HG02588 (cell line): ENCODE measurements around the gene GOLGA8J.
"Not testable (repeated sequence)": the region's sequence is repeated elsewhere in the genome, so short reads cannot be mapped to it uniquely, and the experiment has no call there.

Source experiments
- ATAC-seq: cut with Tn5 transposase; IDR thresholded peaks from one replicate; pipeline ENCODE4 v1.9.1; 2021; ENCODE audit warnings: mild to moderate bottlenecking, moderate library complexity; ENCODE audit not compliant: unreplicated experiment

Gene GOLGA8J

DNA sequence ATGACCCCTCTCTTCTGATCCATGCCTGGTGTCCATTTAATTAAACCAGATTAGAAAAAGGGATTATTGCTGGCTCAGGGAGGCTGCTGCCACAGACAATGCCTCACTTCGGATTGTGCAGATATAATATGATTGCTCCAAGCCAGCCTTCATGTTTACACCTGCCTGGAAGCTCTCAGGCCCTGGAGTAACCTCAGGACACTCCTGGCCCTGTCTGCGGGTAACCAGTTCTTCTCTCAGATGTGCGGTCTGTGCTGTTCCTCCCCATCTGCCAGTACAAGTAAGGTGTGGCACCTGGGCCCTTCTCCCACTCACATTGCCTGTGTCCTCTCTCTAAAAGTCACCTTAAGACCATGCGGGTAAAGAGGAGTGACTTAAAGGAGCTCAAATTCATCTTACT is 8.8 kb upstream of the GOLGA8J start:
- ATAC-seq: no peak

DNA sequence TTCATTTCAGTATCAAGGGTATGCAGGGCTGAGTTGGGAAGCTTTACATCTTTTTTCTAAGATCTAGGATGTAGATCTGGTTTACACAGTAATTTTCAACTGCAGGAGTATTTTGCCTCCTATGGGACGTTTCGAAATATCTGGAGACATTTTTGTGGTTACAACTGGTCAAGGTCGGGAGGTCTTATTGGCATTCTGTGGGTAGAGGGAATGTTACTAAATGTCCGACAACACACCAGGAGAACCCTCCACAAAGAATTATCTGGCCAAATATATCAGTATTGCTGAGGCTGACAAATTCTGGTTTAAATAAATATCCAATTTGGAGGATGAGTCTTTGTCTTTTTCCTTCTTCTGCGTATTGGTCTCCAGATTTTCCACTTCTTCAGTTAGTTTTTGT is 1.9 kb upstream of the GOLGA8J start:
- ATAC-seq: not testable (repeated sequence)

DNA sequence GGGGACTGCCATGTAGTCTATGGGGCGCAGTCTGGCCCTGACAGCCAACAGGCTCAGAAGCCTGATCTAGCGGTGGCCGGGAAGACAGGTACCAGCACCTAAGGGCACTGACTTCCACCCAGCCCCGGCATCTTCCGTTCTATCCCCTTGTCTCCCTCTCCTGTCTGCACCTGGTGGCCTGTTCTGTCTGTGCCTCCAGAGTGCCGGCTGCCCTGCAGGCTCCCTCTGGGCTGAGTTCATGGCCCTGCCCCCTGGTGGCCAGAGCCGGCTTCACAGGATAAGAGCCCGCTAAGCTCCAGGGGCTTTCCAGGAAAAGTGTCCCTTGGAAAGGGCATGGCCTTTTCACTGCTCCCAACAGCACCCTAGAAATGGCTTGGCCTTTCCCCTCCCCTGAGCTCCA is 15.1 kb downstream of the GOLGA8J start:
- not testable (repeated sequence) for ATAC-seq

DNA sequence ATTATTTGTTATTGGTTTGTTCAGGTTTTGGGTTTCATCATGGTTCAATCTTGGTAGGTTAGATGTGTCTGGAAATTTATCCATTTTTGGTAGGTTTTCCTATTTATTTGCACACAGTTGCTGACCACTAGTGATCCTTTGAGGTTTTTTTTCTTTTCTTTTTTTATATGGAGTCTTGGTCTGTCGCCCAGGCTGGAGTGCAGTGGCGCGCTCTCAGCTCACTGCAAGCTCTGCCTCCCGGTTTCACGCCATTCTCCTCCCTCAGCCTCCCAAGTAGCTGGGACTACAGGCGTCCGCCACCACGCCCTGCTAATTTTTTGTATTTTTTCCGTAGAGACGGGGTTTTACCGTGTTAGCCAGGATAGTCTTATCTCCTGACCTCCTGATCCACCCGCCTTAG is 20.1 kb downstream of the GOLGA8J start:
- ATAC-seq: not testable (repeated sequence)

DNA sequence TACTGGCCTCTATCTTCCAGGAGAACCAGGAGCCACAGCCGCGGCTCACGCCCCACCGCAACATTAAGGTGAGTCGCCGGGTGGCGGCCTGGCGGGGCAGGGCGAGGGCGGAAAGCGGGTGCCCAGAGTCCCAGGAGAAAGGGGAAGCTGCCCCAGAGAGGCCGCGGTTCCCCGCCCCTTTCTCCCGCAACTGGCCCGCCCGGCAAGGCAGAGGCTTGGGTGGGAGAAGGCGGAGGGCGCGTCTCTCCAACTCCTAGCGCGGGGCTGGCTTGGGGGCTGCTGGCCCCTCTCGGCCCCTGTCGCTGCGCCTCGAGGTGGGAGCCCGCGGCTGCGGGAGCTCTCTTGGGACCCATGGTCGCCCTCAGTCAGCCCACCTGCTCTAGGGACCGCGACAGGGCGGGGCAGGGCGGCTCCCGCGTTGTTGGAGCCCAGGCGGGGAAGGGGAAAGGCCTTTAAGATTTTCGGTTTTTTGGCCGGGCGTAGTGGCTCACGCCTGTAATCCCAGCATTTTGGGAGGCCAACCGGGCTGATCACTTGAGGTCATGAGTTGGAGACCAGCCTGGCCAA is 21.3 kb downstream of the GOLGA8J start:
- not testable (repeated sequence) for ATAC-seq

DNA sequence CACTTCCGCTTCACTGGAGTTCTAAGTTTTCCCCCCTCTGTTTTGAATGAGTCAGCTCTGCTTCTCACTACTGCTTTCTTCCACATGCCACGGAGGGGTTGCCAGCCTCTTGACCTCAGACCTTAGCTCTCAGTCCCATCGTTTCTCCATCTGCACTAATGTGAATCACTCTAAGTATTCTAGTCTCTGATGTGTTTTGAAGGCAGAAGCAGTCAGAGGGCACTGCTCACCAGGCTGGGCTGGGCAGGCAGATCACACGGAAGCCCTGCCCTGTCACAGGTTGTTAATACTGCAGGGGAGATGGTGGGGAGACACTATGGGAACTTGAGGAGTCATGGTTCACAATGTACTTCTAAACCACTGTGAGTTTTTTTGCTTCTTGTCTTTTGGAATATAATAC is 27.8 kb downstream of the GOLGA8J start:
- ATAC-seq: not testable (repeated sequence)

DNA sequence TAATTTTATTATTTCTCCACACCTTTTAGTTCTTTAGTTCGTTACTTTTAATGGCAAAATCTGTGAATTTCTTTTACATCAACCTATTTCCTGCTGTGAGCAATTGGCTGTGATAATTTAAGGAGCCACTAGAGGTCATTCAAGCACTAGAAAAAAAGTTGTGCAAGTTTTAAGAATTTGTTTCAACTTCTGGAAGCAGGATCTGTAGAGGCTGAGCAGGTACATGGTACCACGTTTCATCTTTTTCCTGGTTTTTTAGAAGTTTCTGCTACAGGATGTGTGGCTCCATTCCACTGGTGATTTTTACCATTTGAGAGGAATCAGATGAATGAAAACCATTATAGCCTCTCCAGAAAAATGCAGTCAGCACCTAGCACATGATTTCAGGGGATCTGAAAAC is 47.3 kb downstream of the GOLGA8J start:
- not testable (repeated sequence) for ATAC-seq

DNA sequence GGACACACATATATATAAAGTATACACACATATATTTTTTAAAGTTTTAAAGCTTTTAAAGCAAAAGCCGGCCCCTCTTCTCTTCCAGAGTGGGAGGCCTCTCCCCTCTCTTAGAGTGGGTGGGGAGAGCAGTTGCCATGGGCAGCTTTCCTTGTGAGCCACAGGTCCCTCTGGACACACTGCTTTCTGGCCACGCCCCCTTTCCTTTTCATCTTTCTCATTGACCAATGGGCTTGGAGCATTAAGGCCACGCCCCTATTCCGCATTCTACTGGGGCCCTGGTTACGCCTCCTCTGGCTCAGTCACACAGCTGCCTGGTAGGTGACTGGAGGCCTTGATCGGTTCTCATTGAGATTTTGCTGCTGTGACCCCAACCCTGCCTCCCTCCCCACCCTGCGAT is 52.0 kb downstream of the GOLGA8J start, which contains the start of gene GOLGA8T:
GOLGA8T (plus strand) TSS at position 301 of the 400 bp plus-strand sequence; CDS start at position 399, 98 bp downstream.
- ATAC-seq: not testable (repeated sequence)
